Trophoblast cell (in vitro differentiated cells and primary cell): ENCODE data around the gene LRRC1.
A peak's percentile ranks its signal among the peaks of the same experiment; 100 is the strongest.

Source experiments
- DNase-seq, 2 donors: peaks; one replicate each; pipeline ENCODE4 v3.0.0-alpha.2; 2016
- H2AFZ ChIP-seq: 2 replicates; pipeline ENCODE4 v1.6.1; 2013; ENCODE audit warnings: low read length, moderate library complexity, mild to moderate bottlenecking; ENCODE audit not compliant: insufficient read depth, poor library complexity
- H2AK5ac ChIP-seq: 2 replicates; pipeline ENCODE4 v1.6.1; 2013; ENCODE audit warnings: mild to moderate bottlenecking, low read length
- H2BK120ac ChIP-seq: 2 replicates; pipeline ENCODE4 v1.6.1; 2013; ENCODE audit warnings: low read length, mild to moderate bottlenecking, moderate library complexity; ENCODE audit not compliant: insufficient read depth, poor library complexity
- H2BK12ac ChIP-seq: 2 replicates; pipeline ENCODE4 v1.6.1; 2013; ENCODE audit warnings: mild to moderate bottlenecking, low read length, moderate library complexity
- H2BK5ac ChIP-seq: 2 replicates; pipeline ENCODE4 v1.6.1; 2013; ENCODE audit warnings: low read length, low read depth, moderate library complexity, mild to moderate bottlenecking; ENCODE audit not compliant: poor library complexity
- H3K14ac ChIP-seq: 2 replicates; pipeline ENCODE4 v1.6.1; 2013; ENCODE audit warnings: mild to moderate bottlenecking, low read length
- H3K18ac ChIP-seq: 2 replicates; pipeline ENCODE4 v1.6.1; 2013; ENCODE audit warnings: mild to moderate bottlenecking, low read length
- H3K23ac ChIP-seq: 2 replicates; pipeline ENCODE4 v1.6.1; 2013; ENCODE audit warnings: low read length
- H3K27ac ChIP-seq: 2 replicates; pipeline ENCODE4 v1.5.1; 2013; ENCODE audit warnings: low read depth, mild to moderate bottlenecking, inconsistent platforms, low read length, moderate library complexity
- H3K27me3 ChIP-seq: 2 replicates; pipeline ENCODE4 v1.6.1; 2013; ENCODE audit warnings: inconsistent platforms, mild to moderate bottlenecking, low read length, moderate library complexity; ENCODE audit not compliant: insufficient read depth
- H3K36me3 ChIP-seq, 2 experiments: 1 replicate in 1 of 2; 2 replicates in 1 of 2; pipeline ENCODE4 v1.6.1; 2013; ENCODE audit warnings: low read length in 2 of 2, mild to moderate bottlenecking in 2 of 2, moderate library complexity in 1 of 2; ENCODE audit not compliant: insufficient read depth in 2 of 2, control insufficient read depth in 1 of 2
- H3K4ac ChIP-seq: 2 replicates; pipeline ENCODE4 v1.6.1; 2013; ENCODE audit warnings: low read depth, mild to moderate bottlenecking, low read length, moderate library complexity
- H3K4me1 ChIP-seq, 2 experiments: 1 replicate in 1 of 2; 2 replicates in 1 of 2; pipeline ENCODE4 v1.6.1; 2013; ENCODE audit warnings: low read length in 2 of 2, mild to moderate bottlenecking in 2 of 2, moderate library complexity in 1 of 2; ENCODE audit not compliant: insufficient read depth in 2 of 2, control insufficient read depth in 1 of 2
- H3K4me2 ChIP-seq: 2 replicates; pipeline ENCODE4 v1.6.1; 2013; ENCODE audit warnings: inconsistent platforms, mild to moderate bottlenecking, low read length, moderate library complexity
- H3K4me3 ChIP-seq: 2 replicates; pipeline ENCODE4 v1.5.1; 2013; ENCODE audit warnings: mild to moderate bottlenecking, low read depth, low read length, inconsistent platforms
- H3K79me1 ChIP-seq: one replicate; pipeline ENCODE4 v1.6.1; 2013; ENCODE audit warnings: low read length
- H3K79me2 ChIP-seq: 2 replicates; pipeline ENCODE4 v1.6.1; 2013; ENCODE audit warnings: low read length, mild to moderate bottlenecking; ENCODE audit not compliant: control insufficient read depth, insufficient read depth, poor library complexity
- H3K9ac ChIP-seq: 2 replicates; pipeline ENCODE4 v1.6.1; 2013; ENCODE audit warnings: mild to moderate bottlenecking, low read length
- H3K9me3 ChIP-seq: 2 replicates; pipeline ENCODE4 v1.6.1; 2013; ENCODE audit warnings: low read depth, mild to moderate bottlenecking, control low read depth, inconsistent platforms, low read length; ENCODE audit not compliant: insufficient read depth
- H4K12ac ChIP-seq: 2 replicates; pipeline ENCODE4 v1.6.1; 2013; ENCODE audit warnings: low read depth, mild to moderate bottlenecking, low read length, moderate library complexity
- H4K8ac ChIP-seq: 2 replicates; pipeline ENCODE4 v1.6.1; 2013; ENCODE audit warnings: low read depth, mild to moderate bottlenecking, low read length, moderate library complexity
- H4K91ac ChIP-seq: one replicate; pipeline ENCODE4 v1.6.1; 2013; ENCODE audit warnings: low read depth, mild to moderate bottlenecking, low read length, moderate library complexity
- WGBS: extraction: QIAGEN DNeasy Blood & Tissue Kit; methylation state at CpG from one replicate; pipeline ENCODE4 v1.1.7; 2013; ENCODE audit warnings: missing lambda C conversion rate; ENCODE audit not compliant: insufficient read length, insufficient coverage; ENCODE audit errors: extremely low coverage; 5-methylcytosine and 5-hydroxymethylcytosine counted together

Gene LRRC1

DNA sequence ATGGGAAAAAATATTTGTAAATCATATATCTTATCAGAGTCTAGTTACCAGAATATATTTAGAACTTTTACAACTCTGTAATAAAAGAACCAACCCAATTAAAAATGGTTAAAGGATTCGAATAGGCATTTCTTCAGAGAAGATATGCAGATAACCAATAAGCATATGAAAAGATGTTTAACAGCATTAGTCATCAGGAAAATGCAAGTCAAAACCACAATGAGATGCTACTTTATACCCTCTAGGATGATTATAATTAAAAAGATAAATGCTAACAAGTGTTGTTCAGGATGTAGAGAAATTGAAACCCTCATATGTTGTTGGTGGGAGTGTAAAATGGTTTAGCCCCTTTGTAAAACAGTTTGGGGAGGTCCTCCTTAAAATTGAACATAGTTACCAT, 94.1 kb downstream of the LRRC1 start:
- H4K8ac ChIP-seq: no peak overlapping the region
- no peak overlapping the region for H2AK5ac ChIP-seq
- H3K27me3 ChIP-seq: no peaks in the 10 kb centered on the region
- no peak overlapping the region for H3K27ac ChIP-seq
- H3K18ac ChIP-seq: no peak overlapping the region
- no peak overlapping the region for H3K9ac ChIP-seq
- no peak overlapping the region for H2BK12ac ChIP-seq
- no peak overlapping the region for H3K4ac ChIP-seq
- no peak overlapping the region for H3K4me3 ChIP-seq
- H2AFZ ChIP-seq: no peak overlapping the region
- H2BK120ac ChIP-seq: no peak overlapping the region
- H3K4me2 ChIP-seq: no peak overlapping the region
- peaks cover 4 to 8% of the 10 kb centered on the region in 2 experiments for H3K36me3 ChIP-seq
- no peaks in the 10 kb centered on the region for H3K79me1 ChIP-seq
- H4K91ac ChIP-seq: no peak overlapping the region
- no peak overlapping the region for H3K14ac ChIP-seq
- H3K23ac ChIP-seq: no peak overlapping the region
- no peak overlapping the region for H4K12ac ChIP-seq
- no peak overlapping the region for H2BK5ac ChIP-seq
- no CpG with 5 or more reads among the region's 1 CpG for WGBS
- H3K79me2 ChIP-seq: no peaks in the 10 kb centered on the region
- no peaks in the 10 kb centered on the region for H3K4me1 ChIP-seq
- no peak for DNase-seq
- no peaks in the 10 kb centered on the region for H3K9me3 ChIP-seq

DNA sequence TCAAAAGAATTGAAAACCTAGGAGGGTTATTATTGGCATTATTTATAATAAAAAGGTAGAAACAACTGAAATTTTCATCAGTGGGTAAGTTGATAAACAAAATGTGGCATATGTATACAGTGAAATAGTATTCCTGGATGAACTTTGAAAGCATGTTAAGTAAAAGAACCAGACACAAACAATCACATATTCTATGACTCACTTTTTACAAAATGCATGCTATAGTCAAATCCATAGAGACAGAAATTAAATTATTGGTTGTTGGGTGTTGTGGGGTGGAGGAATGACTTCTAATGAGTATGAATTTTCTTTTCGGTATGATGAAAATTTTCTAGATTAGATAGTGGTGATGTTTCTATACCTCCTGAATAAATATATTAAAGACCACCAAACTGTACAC, 94.6 kb downstream of the LRRC1 start:
- H2AK5ac ChIP-seq: no peak overlapping the region
- no peaks in the 10 kb centered on the region for H3K9me3 ChIP-seq
- no peak overlapping the region for H3K4me2 ChIP-seq
- H3K27ac ChIP-seq: no peak overlapping the region
- no peak overlapping the region for H2AFZ ChIP-seq
- no peak overlapping the region for H3K9ac ChIP-seq
- no peak overlapping the region for H3K4ac ChIP-seq
- H3K14ac ChIP-seq: no peak overlapping the region
- H2BK5ac ChIP-seq: no peak overlapping the region
- H4K12ac ChIP-seq: no peak overlapping the region
- H4K8ac ChIP-seq: no peak overlapping the region
- no peak overlapping the region for H3K4me3 ChIP-seq
- H3K79me2 ChIP-seq: no peaks in the 10 kb centered on the region
- no peak overlapping the region for H2BK12ac ChIP-seq
- no peak overlapping the region for H3K23ac ChIP-seq
- DNase-seq: no peak
- H2BK120ac ChIP-seq: no peak overlapping the region
- peaks cover 0 to 5% of the 10 kb centered on the region in 2 experiments for H3K36me3 ChIP-seq
- no peak overlapping the region for H3K18ac ChIP-seq
- no peaks in the 10 kb centered on the region for H3K27me3 ChIP-seq
- WGBS: no CpG with 5 or more reads among the region's 1 CpG
- H3K79me1 ChIP-seq: no peaks in the 10 kb centered on the region
- no peaks in the 10 kb centered on the region for H3K4me1 ChIP-seq
- no peak overlapping the region for H4K91ac ChIP-seq

DNA sequence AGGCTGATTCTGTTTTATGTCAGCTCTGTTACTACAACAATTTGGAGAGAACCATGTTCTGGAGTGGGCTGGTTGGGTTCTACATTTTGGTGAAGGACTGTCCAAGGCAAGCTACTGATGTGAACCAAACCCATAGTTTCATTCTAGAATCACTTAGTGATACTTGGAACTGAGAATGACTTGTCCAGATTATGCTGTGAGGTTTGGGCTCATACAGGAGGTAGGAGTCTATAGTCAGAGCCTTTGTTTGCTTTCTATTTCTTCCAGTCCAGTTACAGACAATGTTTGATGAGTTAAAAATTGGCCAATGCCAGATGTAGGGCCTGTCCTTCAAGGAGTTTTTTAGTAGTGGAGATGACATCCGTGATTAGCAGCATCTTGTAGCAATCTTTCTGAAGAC, 97.9 kb downstream of the LRRC1 start:
- DNase-seq: no peak
- Histone ChIP-seq H3K27me3 (no peaks in the 10 kb centered on the region), H3K4ac (no peak overlapping the region), H3K23ac (no peak overlapping the region), H3K4me1 (peaks cover 0 to 7% of the 10 kb centered on the region in 2 experiments), H2AK5ac (no peak overlapping the region), H4K12ac (no peak overlapping the region), H3K27ac (no peak overlapping the region), H3K4me3 (no peak overlapping the region), H3K18ac (no peak overlapping the region), H3K36me3 (no peaks in the 10 kb centered on the region), H3K79me1 (peaks cover 5% of the 10 kb centered on the region), H3K9me3 (no peaks in the 10 kb centered on the region), H3K79me2 (no peaks in the 10 kb centered on the region), H2BK12ac (no peak overlapping the region), H4K8ac (no peak overlapping the region), H2AFZ (no peak overlapping the region), H3K4me2 (no peak overlapping the region), H4K91ac (no peak overlapping the region), H2BK120ac (no peak overlapping the region), H3K14ac (no peak overlapping the region), H2BK5ac (no peak overlapping the region), H3K9ac (no peak overlapping the region)
- WGBS: no CpG with 5 or more reads among the region's 1 CpG

DNA sequence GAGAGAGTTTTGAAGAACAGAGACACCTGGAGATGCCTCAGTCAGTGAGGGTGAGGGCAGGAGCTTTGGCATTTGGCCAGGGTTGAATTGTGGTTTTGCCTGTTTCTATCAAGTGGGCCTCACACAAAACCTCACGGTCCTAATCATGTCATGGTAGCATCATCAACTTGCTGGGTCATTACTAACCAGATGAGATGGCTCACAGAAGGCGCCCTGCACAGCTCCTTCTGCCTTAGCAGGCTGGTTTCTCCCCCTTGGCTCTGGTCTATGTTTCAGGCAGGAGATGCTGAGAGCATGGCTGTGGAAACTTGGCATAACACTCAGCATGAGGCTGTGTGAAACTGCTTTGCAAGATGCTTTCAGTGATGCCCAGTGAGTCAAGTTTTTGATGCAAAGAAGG, 99.3 kb downstream of the LRRC1 start:
- no peak overlapping the region for H3K9ac ChIP-seq
- H3K4me1 ChIP-seq: peaks cover 0 to 7% of the 10 kb centered on the region in 2 experiments
- no peak overlapping the region for H3K4me3 ChIP-seq
- no peak overlapping the region for H4K91ac ChIP-seq
- no peak overlapping the region for H3K23ac ChIP-seq
- H2BK12ac ChIP-seq: no peak overlapping the region
- WGBS: no CpG with 5 or more reads among the region's 2 CpGs
- H3K36me3 ChIP-seq: no peaks in the 10 kb centered on the region
- peak in 1 of 2 donors; percentile 6 for DNase-seq
- no peak overlapping the region for H3K4ac ChIP-seq
- H3K27me3 ChIP-seq: no peaks in the 10 kb centered on the region
- no peak overlapping the region for H3K4me2 ChIP-seq
- H2AK5ac ChIP-seq: no peak overlapping the region
- no peak overlapping the region for H3K27ac ChIP-seq
- no peak overlapping the region for H2AFZ ChIP-seq
- no peak overlapping the region for H2BK120ac ChIP-seq
- H4K8ac ChIP-seq: no peak overlapping the region
- H3K79me1 ChIP-seq: peaks cover 5% of the 10 kb centered on the region
- H4K12ac ChIP-seq: no peak overlapping the region
- no peaks in the 10 kb centered on the region for H3K79me2 ChIP-seq
- no peak overlapping the region for H3K14ac ChIP-seq
- no peak overlapping the region for H2BK5ac ChIP-seq
- no peak overlapping the region for H3K18ac ChIP-seq
- H3K9me3 ChIP-seq: no peaks in the 10 kb centered on the region
